Activated naive CD8-positive, alpha-beta T cell (primary cell): Measurements from ENCODE around the gene IPO7.

Experiments
- H3K27ac Mint-ChIP-seq: one replicate; pipeline ENCODE4 v1.8.0; 2021; ENCODE audit warnings: mixed read lengths
- H3K27me3 Mint-ChIP-seq: one replicate; pipeline ENCODE4 v1.8.0; 2021; ENCODE audit warnings: mixed read lengths
- H3K36me3 Mint-ChIP-seq: one replicate; pipeline ENCODE4 v1.8.0; 2021; ENCODE audit warnings: mixed read lengths
- H3K4me1 Mint-ChIP-seq: one replicate; pipeline ENCODE4 v1.8.0; 2021; ENCODE audit warnings: low read depth, mixed read lengths
- H3K4me3 Mint-ChIP-seq: one replicate; pipeline ENCODE4 v1.8.0; 2021; ENCODE audit warnings: mild to moderate bottlenecking, mixed read lengths
- H3K9me3 Mint-ChIP-seq: one replicate; pipeline ENCODE4 v1.8.0; 2021; ENCODE audit warnings: low read depth, mixed read lengths

Gene IPO7

DNA sequence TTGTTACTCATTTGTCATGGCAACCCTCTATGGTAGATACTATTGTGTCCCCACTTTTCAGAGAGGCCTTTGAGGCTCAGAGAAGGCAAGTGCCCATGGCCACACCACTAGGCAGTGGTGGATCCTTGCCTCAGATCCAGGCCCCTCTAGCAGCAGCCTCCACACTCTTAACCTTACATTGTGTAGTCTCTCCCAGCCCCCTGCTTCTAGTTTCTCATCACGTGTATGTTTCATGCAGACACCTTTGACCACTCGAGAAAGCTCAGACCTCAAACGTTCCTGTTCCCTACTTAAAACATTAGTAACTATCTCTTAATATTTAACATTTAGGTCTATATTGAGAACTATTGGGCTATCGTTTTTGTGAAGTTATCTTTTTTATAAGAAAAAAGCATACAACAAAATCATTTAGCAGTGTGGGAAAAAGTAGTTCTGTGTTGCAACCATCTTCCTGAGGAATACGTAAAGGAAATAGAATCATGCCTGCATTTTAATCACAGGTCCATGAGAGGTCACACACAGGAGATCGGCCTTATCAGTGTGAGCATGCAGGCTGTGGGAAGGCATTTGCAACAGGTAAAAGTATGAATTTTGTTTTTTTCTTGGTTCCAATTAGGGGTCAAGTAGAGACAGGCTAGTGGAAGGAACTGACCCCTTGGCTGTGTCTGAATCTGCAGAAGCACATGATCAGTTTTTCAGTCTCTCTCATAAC is 111.5 kb downstream of the IPO7 start:
- Mint-ChIP-seq H3K9me3 (no peaks in the 10 kb centered on the region), H3K27me3 (no peaks in the 10 kb centered on the region), H3K4me1 (no peaks in the 10 kb centered on the region), H3K27ac (no peak overlapping the region), H3K36me3 (peaks cover 8% of the 10 kb centered on the region), H3K4me3 (no peak overlapping the region)
